Measurements from ENCODE around the gene CYP19A1. TPM values are rescaled to one million over a fixed set of nuclear protein-coding genes. Genes with fewer than 3 reads are reported as not detected.
A peak's percentile ranks its signal among the peaks of the same experiment; 100 is the strongest.

Gene CYP19A1
- total RNA-seq, 1 experiment from 2014 or later, result 2.8 TPM

DNA sequence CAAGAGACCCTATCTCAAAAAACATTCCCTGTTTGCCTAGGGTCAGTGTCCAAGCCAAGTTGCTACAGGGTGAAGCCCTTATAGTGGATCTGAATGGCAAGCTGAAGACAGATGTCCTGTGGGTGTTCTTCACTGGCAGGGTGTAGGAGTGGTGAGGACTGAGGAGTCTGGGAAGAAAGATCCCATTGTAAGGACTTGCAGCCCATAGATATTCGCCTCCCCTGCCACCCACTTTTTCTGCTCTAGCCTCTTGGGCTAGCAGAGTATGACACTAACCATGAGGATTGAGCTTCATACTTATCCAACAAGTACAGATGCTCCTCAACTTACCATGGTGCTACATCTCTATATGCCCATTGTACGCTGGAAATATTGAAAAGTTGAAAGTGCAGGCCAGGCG, 13.2 kb downstream of the CYP19A1 start:
- no peak for DNase-seq (ENCODE audit: low read depth)

DNA sequence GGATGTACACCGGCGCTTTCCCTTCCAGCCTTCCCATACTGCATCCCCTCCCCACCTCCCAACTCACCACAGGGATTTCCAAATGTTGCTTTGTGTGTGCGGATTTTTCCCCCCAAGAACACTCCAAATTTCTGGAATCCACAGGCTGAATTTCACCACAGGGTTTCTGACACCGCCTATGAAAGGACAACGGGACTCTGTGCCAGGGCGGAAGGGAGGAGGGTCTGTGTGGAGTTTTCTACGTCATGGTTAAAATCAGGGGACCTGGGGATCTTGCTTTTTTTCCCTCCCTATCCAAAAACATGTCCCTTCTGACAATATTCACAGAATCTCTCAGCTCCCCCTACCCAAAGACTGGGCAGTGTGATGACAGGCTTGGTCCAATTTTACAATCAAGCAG, 14.6 kb downstream of the CYP19A1 start:
- no peak for DNase-seq (ENCODE audit: low read depth)

- DNase-seq (ENCODE audit: low read depth), result no peak
Measured at GRCh38 chr15:51322621-51323296, 15.6 kb downstream of the CYP19A1 start.

GRCh38 chr15:51321316-51321715, 17.1 kb downstream of the CYP19A1 start:
- no peak for DNase-seq (ENCODE audit: low read depth)

GRCh38 chr15:51320843-51321242, 17.6 kb downstream of the CYP19A1 start:
- no peak for DNase-seq (ENCODE audit: low read depth)

DNA sequence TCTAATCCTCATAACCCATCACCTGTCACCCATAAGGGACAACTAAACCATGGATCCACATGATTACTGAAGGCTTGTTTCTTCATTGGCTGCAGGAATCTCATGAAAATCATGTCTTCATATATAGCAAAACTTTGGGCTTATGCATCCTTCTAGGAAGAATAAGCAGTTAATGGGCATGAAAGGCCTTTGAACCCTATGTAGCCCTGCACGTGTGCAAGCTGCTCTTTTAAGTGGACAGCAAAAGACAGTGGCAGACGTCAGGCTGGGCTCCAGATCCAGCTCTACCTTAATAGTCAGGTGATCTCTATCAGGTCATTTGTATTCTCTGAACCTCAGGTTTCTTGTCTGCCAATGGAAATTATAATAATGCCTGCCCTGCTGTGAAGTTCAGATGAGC, 18.9 kb downstream of the CYP19A1 start:
- DNase-seq (ENCODE audit: low read depth), result no peak

DNA sequence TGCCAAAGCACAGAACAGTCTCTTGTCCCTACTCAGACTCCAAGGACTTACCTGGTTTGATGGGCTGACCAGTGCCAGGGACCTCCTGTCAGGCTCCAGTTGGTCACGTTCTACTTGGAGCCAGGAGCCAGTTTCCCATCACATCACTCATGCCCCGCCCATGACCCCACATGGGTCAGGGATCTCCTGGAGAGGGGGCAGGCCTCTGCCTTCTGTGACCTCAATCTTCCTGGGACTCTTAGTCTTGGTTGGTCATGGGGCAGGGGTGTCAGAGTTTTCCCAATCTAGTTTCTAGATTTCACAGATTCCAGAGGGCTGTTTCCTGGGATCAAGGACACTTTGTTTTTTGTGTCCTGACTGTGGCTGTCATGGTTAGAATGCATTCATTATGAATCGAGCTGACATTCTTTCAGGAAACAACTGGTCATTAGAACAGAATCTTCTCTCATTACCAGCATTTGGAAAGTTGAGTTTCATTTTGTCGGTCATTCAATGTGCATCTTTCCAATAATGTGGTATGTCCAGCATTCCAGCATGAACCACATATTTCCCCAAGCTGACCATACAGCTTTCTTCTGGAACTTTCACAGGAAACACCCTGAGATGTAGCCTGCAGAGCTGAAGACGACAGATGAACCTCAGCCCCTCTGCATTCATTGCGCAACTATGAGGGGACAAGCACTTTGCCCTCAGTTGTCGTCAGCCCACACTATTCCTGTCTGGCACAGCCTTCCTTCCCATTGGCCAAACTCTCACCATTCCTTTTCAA, 19.8 kb downstream of the CYP19A1 start:
- no peak for DNase-seq (ENCODE audit: low read depth)

DNA sequence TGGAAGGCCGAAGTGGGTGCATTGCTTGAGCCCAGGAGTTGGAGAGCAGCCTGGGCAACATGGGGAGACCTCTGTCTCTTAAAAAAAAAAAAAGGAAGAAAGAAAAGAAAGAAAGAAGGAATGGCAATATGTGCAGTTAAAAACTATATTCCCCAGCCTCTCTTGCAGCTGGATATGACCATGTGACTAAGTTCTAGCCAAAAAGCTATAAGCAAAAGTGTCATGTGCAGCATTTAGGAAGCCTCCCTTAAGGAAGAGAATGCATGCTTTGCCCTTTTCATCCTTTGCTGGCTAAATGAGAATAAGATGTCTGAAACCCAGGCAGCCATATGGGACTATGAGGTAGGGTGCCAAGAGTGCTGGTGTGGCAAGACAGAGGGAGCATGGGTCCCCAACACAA, 21.8 kb downstream of the CYP19A1 start:
- DNase-seq (ENCODE audit: low read depth), result no peak

DNA sequence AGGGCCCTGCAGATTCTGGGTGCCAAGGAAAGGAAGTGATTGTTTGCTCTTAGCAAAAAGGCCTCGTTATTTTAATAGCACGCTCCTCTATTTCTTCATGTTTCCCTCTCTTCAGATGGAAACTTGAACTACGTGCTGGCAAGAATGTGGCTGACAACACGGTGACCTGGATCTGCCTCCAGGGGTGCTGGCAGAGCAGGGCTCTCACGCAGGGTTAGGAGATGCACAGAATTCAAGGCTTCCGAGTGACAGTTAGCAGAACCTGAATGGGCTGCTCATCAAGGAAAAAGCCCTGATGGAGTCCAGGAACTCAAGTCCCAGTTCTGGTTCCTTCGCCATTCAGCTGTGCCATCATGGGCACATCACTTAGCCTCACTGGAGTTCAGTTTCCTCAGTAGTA, 22.7 kb downstream of the CYP19A1 start:
- no peak for DNase-seq (ENCODE audit: low read depth)

GRCh38 chr15:51314391-51315337, 23.7 kb downstream of the CYP19A1 start:
- no peak for DNase-seq (ENCODE audit: low read depth)

GRCh38 chr15:51313644-51314280, 24.6 kb downstream of the CYP19A1 start:
- DNase-seq (ENCODE audit: low read depth), result no peak

GRCh38 chr15:51313074-51313393, 25.4 kb downstream of the CYP19A1 start:
- peak; percentile 40 for DNase-seq (ENCODE audit: low read depth)

- no peak for DNase-seq (ENCODE audit: low read depth)
Measured at GRCh38 chr15:51312166-51313073, 26.0 kb downstream of the CYP19A1 start.

DNA sequence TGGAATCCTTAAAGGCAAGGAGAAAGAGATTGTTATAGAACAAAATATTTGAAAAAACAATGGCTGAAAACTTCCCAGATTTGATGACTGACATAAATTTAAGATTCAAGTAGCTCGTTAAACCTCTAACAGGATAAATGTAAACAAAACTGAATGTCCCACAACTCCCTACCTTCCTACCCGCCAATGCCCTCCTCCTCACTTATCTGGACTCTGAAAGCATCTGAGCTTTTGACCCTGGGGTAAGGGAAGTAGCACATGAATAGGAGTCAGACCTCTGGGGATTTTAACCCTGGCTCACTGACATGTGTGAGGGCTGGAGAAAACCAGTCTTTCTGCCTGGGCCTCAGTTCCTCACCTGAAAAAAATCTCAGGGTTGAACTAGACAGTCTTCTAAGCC, 26.9 kb downstream of the CYP19A1 start:
- DNase-seq (ENCODE audit: low read depth), result no peak

GRCh38 chr15:51310064-51310463, 28.3 kb downstream of the CYP19A1 start:
- no peak for DNase-seq (ENCODE audit: low read depth)

GRCh38 chr15:51307811-51308210, 30.6 kb downstream of the CYP19A1 start:
- peak; percentile 25 for DNase-seq (ENCODE audit: low read depth)

DNA sequence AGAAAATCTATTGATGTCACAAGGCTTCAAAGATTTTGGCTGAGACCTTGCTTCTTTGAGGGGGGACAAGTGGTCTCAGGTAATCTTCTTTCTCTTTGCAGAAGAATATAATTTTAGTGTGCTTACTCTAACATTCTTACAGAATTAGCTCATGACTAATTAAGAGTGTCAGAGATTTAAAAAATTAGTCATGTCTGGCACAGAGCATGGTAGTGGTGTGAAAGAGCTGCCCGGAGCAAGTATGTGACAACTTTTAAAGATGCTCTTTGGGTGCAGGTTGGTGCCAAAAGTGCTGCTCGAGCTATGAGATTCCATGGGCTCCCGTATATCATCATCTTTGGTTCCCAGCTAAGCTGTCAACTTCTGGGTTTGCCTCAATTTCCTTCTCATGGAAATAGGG, 31.1 kb downstream of the CYP19A1 start:
- DNase-seq (ENCODE audit: low read depth), result no peak

GRCh38 chr15:51303462-51303980, 34.9 kb downstream of the CYP19A1 start:
- no peak for DNase-seq (ENCODE audit: low read depth)

GRCh38 chr15:51302480-51302879, 35.9 kb downstream of the CYP19A1 start:
- DNase-seq (ENCODE audit: low read depth), result no peak

- DNase-seq (ENCODE audit: low read depth), result no peak
Measured at GRCh38 chr15:51299187-51300015, 39.0 kb downstream of the CYP19A1 start.
